COLO829 (cell line): Measurements from ENCODE around the gene ATF4.

ENCODE experiments used
- DNase-seq: peaks from one replicate; pipeline ENCODE4 v3.0.0; 2012; ENCODE audit warnings: low spot score

ATF4 gene

GRCh38 chr22:39528681-39529486 lies 8.5 kb downstream of the ATF4 start:
- DNase-seq: peak; percentile 91

- DNase-seq: no peak
Measured at GRCh38 chr22:39529487-39529851, 9.1 kb downstream of the ATF4 start.

GRCh38 chr22:39530116-39530515 lies 9.8 kb downstream of the ATF4 start:
- DNase-seq: no peak

GRCh38 chr22:39530692-39531331 lies 10.4 kb downstream of the ATF4 start:
- peak; percentile 67 for DNase-seq

- peak; percentile 100 for DNase-seq
Measured at GRCh38 chr22:39532215-39533073, 12.1 kb downstream of the ATF4 start, which contains the start of gene RPS19BP1. Gene RPS19BP1, minus strand, starts transcription at chr22:39532748. Its CDS starts 10 bp downstream, at chr22:39532738.

GRCh38 chr22:39534092-39534506 lies 13.7 kb downstream of the ATF4 start:
- DNase-seq: no peak

GRCh38 chr22:39534591-39535356 lies 14.4 kb downstream of the ATF4 start:
- peak; percentile 86 for DNase-seq

- no peak for DNase-seq
Measured at GRCh38 chr22:39535357-39535725, 15.0 kb downstream of the ATF4 start.

- no peak for DNase-seq
Measured at GRCh38 chr22:39535831-39536449, 15.6 kb downstream of the ATF4 start.

- no peak for DNase-seq
Measured at GRCh38 chr22:39536711-39537110, 16.3 kb downstream of the ATF4 start.

- no peak for DNase-seq
Measured at GRCh38 chr22:39537975-39538374, 17.6 kb downstream of the ATF4 start.

GRCh38 chr22:39543095-39543494 lies 22.7 kb downstream of the ATF4 start:
- DNase-seq: peak; percentile 43

- DNase-seq: peak; percentile 57
Measured at GRCh38 chr22:39545386-39546365, 25.3 kb downstream of the ATF4 start.

- peak; percentile 41 for DNase-seq
Measured at GRCh38 chr22:39546889-39547586, 26.7 kb downstream of the ATF4 start.

- DNase-seq: no peak
Measured at GRCh38 chr22:39547587-39547947, 27.2 kb downstream of the ATF4 start.

GRCh38 chr22:39553429-39553828 lies 33.1 kb downstream of the ATF4 start:
- no peak for DNase-seq

- DNase-seq: no peak
Measured at GRCh38 chr22:39554151-39554550, 33.8 kb downstream of the ATF4 start.

- no peak for DNase-seq
Measured at GRCh38 chr22:39556970-39557841, 36.8 kb downstream of the ATF4 start.
